HG03108 (cell line): ENCODE data around the gene OR1F1.
"Not testable (repeated sequence)": the region's sequence is repeated elsewhere in the genome, so short reads cannot be mapped to it uniquely, and the experiment has no call there.

ENCODE experiments used
- ATAC-seq: cut with Tn5 transposase; IDR thresholded peaks from one replicate; pipeline ENCODE4 v1.9.1; 2021; ENCODE audit warnings: moderate library complexity; ENCODE audit not compliant: unreplicated experiment

OR1F1 gene

DNA sequence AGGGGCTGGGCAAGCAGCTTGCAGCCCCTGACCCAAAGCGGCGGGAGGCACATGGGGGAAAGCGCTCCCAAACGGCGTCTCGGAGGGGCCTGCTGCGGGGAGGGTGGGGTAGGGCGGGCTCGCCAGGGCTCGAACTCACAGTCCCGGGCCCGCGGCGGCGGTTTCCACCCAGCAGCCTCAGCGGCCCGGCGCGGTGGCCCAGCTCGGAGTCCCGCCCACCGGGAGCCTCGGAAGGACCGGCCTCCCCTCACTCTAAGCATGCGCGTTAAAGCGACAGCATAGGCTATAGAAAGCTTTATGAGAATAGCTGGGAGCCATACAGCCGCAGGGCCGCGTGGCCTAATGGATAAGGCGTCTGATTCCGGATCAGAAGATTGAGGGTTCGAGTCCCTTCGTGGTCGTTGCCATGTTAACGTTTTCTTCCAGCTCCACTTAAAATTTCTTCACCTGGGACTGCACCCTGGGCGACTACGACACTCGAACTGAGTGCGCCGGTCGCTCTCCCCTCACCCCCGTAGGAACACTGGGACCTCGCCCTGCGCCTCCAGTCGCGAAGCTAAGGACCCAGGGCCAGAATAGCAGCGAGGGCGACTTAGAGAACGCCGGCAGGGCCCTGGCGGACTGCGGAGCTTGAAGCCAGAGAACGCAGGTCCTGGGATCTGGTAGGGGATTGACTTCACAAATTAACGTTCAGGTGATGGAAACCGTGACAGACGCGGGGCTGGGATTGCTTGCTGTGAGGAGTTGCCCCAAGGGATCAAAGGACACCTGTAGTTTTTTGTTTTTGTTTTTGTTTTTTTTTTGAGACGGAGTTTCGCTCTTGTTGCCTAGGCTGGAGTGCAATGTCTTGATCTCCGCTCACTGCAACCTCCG is 37.4 kb upstream of the OR1F1 start:
- ATAC-seq: peak; percentile 70

DNA sequence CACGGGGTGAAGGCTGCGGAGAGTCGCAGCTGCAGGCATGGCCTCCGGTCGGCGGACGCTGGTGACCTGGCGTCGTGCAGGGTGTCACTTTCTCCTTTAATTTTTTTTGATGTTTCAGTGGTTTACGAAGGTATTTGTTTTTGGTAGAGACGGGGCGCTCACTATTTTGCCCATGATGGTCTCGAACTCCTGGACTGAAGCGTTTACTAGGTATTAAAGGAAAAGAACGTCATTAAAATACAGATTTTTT is 36.1 kb upstream of the OR1F1 start:
- no peak for ATAC-seq

DNA sequence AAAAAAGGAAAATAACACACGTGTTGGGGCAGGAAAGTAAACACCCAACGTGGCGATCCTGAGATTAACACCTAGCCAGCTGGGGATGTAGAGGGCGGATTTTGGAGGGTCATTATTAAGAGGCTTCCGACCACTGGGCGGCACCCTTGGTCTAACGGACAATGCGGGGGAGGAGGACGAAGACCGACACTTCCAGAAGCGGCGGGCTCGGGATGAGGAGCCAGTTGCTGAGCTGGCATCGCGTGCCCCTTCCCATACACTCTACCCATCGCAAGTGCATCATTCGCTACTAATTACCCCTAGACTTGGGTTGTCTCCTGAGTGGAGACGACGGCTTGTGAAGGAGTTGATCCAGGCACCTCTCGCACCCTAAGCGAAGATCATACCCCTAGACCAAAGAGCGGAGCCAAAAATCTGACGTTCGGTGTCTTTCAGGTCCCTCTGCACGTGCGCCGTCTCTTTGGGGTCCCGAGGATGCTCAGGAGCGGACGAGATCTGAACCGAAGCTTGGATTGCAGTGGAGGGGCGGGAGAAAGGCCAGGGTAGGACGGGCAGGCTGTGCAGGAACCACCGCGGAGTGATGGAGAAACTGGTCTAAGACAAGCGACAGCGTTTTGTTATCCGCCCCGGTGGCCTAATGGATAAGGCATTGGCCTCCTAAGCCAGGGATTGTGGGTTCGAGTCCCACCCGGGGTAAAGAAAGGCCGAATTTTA is 35.6 kb upstream of the OR1F1 start:
- ATAC-seq: peak; percentile 26

DNA sequence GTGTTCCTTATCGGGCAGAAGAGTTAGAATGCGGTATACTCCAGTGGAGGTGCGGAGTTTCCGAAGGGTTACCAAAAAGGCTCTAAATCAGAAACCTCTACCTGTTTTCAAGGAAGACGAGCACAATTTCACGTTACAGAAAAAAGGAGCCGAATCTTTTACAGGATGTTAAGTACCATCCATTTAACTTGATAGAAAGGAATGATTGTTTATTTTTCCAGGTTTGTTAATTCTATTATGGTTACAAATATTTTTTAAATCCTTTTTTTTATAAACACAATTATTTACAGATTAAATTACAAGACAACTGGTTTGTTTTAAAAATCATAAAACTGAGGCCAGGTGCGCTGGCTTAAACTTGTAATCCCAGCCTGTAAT is 35.0 kb upstream of the OR1F1 start:
- ATAC-seq: no peak

DNA sequence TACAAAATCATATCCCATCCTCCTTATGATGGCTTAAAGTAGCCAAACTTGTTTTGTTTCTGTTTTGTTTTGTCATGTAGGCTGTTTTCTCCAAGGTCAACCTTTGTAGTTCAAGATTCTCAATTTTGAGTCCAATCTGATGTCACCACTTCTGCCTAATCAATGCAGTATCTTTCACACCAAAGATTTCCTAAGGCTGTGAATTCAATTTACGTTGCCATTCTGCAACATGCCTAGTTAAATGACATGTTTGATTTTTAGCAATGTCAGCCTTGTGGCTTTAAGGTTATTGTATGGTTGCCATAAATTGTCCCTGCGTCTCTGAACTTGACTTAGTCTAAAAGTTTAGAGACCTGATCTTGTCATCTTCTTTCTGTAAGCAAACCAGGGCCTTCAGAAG is 32.8 kb upstream of the OR1F1 start:
- no peak for ATAC-seq

DNA sequence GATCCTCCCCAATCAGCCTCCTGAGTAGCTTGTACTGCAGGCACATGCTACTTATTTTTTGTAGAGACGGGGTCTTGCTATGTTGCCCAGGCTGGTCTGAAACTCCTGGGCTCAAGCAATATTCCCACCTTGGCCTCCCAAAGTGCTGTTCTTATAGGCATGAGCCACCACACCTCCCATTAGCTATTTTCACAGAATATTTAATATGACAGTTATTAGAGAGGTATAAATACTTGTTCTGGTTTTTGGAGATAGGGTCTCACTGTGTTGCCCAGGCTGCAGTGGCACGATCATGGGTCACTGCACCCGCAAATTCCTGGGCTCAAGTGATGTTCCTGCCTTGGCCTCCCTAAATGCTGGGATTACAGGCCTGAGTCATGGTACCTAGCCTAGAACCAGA is 32.0 kb upstream of the OR1F1 start:
- no peak for ATAC-seq

DNA sequence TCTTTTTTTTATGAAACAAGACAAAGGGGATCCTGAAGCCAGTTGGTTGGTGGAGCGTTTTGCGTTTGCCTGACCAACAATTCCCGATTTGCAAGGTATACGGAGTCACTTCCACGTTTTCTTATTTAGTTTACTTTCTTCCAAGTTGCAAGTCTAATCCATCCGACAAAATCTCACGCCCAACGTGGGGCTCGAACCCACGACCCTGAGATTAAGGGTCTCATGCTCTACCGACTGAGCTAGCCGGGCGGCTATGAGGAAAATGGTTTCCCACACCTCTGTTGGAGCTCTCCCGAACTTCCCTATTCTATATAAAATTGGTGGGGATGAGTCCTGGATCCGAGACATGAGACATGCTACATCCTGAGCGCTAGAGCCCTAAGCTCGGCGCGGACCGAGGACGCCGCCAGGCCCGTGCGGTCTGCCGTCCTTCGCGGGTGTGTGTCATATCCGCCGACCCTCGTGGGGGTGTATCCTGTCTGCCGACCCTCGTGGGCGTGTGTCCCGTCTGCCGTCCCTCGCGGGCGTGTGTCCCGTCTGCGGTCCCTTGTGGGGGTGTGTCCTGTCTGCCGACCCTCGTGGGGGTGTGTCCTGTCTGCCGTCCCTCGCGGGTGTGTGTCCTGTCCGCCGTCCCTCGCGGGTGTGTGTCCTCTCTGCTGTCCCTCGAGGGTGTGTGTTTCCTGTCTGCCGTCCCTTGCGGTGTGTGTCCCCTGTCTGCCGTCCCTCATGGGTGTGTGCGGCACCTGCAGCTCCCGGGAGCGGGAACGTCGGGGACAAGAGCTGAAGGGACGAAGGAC is 30.6 kb upstream of the OR1F1 start:
- no peak for ATAC-seq

DNA sequence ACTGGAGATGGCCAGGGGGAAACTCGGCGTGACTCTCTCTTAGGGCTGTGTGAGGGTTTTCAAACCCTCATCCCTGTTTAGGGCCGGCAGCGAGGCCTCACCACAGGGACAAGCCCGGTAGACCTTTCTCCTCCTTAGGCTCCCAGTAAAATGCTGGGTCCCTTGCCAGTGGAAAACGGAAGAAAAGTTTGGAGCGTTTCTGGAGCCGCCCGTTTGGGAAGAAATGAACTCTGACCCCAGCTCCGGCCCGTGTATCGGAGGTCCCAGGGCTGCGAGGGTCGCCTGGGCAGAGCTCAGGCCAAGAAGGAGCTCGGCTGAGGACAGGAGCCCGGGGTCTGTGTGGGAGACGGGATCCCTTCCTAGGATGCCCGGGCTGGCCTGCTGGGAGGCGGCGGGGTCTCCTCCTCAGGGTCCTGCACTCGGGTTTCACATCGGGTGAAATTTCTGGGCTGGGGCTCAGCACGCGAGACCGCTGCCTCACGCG is 29.9 kb upstream of the OR1F1 start:
- no peak for ATAC-seq

DNA sequence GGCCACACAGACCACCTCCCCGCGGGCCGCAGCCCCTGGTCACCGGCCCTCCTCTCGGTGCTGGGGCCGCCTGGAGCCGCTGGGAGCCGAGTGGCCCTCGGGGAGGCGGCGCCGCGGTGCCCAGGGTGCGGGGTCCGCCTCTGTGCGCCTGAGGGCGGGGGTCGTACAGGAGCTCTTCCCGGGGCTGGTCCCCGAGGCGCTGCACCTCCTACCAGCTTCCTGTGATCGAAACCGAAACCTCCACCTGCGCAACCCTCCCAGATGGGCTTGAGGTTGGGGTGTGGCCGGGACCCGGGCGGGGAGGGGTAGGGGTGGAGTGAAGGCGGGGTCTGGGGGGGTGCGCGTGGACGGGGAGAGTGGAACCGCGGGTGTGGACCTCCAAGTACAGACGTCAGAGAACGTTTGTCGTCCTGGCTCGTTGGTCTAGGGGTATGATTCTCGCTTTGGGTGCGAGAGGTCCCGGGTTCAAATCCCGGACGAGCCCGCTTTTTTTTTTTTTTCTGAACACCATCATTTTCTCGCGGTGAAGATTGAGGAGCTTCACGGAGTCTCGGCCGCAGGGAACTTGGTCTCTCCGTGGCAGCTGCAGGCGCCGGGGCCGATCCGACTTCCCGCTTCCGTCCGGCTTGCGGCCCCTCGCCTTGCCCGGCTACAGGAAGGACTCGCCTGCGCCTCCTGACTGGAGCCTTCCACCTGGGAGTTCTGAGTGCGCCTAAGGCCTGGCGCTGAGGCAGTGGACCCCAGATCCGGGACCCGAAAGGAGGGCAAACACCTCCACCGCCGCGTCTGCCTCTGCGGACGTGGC is 29.3 kb upstream of the OR1F1 start:
- ATAC-seq: peak; percentile 45

DNA sequence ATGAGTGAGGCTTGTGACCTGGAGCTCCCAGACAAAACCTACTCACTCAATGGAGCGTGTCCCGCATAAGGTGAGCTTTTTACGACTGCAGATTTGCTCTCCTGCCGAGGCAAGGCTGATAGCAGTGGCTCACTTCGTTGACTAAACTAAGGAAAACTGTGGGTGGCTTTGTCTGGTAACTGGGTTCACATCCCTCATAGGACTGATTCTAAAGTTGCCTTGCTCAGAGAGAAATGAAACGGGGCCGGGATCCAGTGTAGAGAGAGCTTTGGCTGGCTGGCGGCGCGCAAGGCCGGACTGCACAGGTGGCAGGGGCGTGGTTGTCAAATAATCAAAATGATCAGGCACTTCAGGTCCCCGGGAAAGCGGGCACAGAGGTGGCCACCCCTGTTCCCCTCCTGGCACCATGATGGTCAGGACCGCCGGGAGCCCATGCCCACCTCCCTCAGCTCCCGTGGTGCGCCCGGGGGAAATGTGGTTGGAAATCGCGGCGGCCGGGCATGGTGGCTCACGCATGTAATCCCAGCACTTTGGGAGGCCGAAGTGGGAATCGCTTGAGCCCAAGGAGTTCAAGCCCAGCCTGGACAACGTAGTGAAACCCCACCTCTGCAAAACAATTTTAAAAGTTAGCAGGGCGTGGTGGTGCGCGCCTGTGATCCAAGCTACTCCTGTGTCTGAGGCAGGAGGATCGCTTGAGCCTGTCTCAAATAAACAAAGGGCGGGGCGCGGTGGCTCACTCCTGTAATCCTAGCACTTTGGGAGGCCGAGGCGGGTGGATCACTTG is 26.6 kb upstream of the OR1F1 start:
- ATAC-seq: no peak

DNA sequence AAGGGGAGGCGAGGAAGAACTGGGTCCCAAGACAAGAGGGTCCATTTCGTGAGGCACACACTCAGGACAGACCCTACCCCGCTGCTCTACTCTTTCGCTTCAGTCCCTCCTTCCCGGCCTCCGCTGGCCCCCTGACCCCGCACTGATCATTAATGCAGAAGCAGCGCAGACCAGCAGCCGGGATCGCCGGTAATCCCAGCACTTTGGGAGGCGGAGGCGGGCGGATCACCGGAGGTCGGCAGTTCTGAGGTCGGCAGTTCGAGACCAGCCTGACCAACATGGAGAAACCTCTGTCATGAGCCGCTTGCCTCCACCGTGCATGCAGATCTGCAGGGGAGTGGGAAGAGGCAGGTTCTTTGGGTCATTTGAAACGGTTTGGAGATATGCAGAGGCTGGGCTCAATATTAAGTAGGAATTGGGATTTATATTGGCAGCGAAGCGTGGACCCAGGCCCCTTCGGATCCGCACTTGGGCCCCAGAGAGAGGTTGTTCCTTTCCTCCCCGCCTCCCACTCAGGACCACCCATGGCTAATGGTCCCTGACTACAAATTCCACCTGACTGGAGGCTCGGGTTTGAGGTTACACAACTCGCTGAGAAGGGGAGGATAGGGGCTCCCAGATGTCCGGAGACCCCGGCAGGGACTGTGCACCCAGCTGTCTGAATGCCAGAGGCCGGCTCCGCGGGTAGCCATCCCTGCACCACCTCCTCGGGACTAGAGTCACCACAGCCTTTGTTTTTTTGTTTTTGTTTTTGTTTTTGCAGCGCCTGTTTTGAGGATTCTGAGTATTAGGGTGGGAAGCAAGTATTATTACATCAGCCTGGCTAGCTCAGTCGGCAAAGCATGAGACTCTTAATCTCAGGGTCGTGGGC is 23.6 kb upstream of the OR1F1 start:
- ATAC-seq: no peak

DNA sequence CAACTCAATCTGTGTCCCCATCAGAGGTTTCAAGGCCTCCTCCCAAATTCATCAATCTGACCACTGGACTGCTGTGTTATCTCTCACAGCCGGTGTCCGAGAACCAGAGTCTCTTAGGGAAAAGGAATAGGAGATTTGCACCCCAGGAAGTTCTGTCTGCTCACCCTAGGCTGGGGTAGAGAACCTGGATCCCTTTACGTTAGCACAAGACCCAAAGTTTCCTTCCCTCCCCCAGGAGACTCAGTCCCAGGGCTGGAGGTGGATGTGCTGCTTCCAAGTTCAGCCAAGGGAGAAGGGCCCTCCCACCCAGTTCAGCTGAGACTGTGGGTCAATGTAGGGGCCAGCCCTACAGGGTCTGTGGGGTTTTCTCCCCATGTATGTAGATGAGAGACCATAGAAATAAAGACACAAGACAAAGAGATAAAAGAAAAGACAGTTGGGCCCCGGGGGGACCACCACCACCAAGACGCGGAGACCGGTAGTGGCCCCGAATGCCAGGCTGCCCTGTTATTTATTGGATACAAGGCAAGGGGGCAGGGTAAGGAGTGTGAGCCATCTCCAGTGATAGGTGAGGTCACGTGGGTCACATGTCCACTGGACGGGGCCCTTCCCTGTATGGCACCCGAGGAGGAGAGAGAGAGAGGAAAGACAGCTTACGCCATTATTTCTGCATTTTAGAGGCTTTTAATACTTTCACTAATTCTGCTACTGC is 22.7 kb upstream of the OR1F1 start:
- ATAC-seq: no peak

DNA sequence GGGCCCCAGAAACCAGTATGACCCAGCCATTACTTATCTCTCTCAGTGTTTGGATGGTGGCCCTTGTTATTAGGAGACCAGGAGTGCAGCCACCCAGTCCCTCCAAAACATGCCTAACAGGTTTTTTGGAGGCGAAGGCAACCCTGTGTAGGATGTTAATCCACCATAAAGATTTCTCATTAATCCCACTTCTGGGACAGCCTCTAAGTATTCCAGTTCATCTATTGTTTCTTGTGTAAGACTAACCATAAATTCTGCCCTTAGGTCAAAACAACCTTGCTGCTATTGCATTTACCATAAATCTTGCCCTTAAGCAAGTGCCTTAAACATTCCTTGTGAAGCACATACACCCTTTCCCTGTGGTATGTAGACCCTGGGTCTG is 21.5 kb upstream of the OR1F1 start:
- no peak for ATAC-seq

DNA sequence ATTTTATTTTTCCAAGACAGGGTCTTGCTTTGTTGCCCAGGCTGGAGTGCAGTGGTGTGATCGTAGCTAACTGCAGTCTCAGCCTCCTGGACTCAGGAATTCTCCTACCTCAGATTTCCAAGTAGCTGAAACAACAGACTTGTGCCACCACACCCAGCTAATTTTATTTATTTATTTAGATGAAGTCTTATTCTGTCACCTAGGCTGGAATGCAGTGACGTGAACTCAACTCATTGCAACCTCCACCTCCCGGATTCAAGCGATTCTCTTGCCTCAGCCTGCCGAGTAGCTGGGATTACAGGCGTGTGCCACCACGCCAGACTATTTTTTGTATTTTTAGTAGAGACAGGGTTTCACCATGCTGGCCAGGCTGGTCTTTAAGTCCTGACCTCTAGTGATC is 19.3 kb upstream of the OR1F1 start:
- not testable (repeated sequence) for ATAC-seq

DNA sequence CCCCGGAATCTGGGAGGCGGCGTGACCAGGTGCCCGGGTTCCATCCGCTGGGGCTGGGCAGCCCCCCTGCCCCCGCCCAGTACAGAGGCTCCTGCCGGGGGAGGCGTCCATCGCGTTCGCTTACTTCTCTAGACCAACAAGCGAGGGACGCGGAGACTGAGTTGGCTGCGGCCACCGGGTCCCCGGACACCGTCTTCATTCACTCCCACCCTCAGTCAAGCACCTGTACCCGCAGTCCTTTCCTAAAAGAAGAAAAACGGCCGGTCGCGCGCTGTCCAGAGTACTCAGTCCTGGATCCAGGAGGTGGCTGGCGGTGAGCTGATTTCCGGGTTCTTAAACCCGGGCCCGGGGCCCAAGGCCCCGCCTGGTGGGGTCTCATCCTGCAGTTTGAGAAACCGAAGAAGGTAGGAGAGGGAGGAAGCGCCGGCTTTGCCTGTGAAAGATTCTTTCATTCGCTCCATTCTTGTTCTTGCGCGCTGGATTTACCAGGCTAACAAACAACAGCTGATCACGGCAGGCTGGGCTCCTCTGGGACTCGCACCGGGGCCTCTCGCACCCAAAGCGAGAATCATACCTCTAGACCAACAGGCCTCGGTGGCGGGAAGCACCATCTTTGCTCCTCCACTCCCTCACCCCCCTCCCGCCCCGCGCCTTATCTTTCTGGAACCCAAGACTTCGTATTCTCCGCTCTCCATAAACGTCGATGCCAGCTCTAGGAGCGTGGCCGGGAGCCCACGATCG is 17.4 kb upstream of the OR1F1 start:
- no peak for ATAC-seq

DNA sequence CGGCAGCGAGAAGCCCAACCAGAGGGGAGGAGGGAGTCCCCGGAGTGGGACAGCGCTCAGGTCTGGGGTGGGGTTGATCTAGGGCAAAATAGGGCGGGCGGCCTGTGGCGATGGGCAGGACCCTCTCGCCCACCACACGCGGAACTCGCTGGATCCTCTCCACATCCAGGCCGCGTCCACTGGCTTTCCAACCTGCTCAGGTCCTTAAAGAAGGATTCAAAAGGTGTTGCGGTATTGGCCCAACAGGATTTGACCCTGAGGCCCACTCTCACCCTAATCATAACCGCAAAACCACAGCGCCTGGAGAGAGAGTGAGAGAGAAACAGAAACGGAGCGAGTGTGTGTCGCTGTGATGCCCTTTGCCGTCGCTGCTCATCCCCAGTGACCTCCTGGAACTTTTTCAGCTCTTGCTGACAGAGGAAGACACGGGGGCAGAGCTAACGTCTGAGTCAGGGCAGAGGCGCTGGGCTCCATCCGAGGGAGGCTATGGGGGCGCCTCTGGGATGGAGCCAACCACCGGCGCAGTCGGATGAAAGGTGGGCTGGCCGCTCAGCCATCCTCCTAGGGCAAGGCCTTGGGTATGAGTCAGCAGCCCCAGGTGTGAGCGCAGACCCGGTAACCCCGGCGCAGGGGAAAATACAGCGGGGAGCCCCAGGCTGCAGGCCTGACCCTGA is 16.7 kb upstream of the OR1F1 start:
- ATAC-seq: no peak

DNA sequence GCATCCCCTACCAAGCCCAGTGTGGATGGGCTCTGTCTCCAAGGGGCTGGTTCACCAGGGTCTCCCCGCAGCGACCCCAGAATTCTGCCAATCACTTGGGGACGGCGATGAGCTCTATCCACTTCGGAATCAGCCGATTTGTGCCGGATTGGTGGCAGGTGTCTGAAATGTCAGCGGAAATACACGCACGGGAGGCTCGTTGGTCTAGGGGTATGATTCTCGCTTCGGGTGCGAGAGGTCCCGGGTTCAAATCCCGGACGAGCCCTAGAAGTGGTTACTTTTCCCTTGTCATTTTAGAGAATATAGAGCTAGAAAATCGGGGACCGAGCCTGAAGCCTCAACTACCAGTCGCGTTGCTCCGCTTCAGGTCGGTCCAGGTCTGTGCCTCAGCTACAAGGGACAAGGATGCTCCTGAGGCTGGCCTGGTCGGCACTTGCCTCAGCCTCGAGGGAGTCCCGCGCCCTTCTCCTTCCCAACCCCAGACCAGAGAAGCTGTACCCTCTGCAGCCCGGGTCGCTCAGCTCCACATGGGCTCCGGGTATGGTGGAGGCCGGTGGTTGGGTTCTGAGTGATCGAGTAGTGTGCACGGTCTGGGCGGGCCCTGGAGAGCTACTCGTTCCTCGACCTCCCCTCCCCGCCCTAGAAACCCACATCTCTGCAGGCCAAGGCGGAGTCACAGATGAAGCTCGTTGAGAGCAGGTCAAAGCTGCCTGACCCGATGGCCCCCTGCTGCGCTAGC is 16.0 kb upstream of the OR1F1 start:
- ATAC-seq: no peak
